Ascending aorta (tissue), 2 donors: ENCODE results near the gene PLN. TPM values are rescaled to one million over a fixed set of nuclear protein-coding genes. Genes with fewer than 3 reads are reported as not detected.

Experiments used
- DNase-seq, 2 donors: peaks; one replicate each; pipeline ENCODE4 v3.0.0-alpha.2; 2019; ENCODE audit warnings: low spot score in 2 of 2
- H3K27ac ChIP-seq, 2 donors: fragments of 200-600 bp; sonication (generic); one replicate each; pipeline ENCODE4 v1.5.1; 2016 to 2017; ENCODE audit warnings: mild to moderate bottlenecking in 1 of 2
- H3K27me3 ChIP-seq: fragments of 200-600 bp; sonication (generic); one replicate; pipeline ENCODE4 v1.5.1; 2017
- H3K36me3 ChIP-seq, 2 donors: fragments of 200-600 bp; sonication (generic); one replicate each; pipeline ENCODE4 v1.5.1; 2016
- H3K4me1 ChIP-seq, 2 donors: fragments of 200-600 bp; sonication (generic); one replicate each; pipeline ENCODE4 v1.5.1; 2016 to 2017; ENCODE audit warnings: mild to moderate bottlenecking in 1 of 2
- H3K4me3 ChIP-seq, 2 donors: fragments of 200-600 bp; sonication (generic); one replicate each; pipeline ENCODE4 v1.5.1; 2016 to 2017; ENCODE audit warnings: mild to moderate bottlenecking in 1 of 2
- H3K9me3 ChIP-seq, 2 donors: fragments of 200-600 bp; sonication (generic); one replicate each; pipeline ENCODE4 v1.5.1; 2016
- intact Hi-C: fragments of 100-400 bp; cut with DNase I; formaldehyde crosslinking; loops from one replicate; pipeline ENCODE4 v1.15.1; 2023
- total RNA-seq: library from RNA; depleted of rRNA; stranded (reverse); fragments of >200 nt; gene quantifications from one replicate; pipeline ENCODE4 v1.1.0, GENCODE V29; 2016
- TF ChIP-seq, protein P1 (sequence below), 3 experiments: fragments of 200-600 bp in 2 of 3; fragments of 450-650 bp in 1 of 3; sonication (generic) in 2 of 3; IDR thresholded peaks; one replicate each; pipeline ENCODE4 v1.5.1; 2016 to 2019; ENCODE audit warnings: antibody characterized with exemption in 3 of 3, mild to moderate bottlenecking in 1 of 3, moderate library complexity in 1 of 3

PLN gene
- total RNA-seq, 1 donor from 2014 or later, result 129 TPM

GRCh38 chr6:118606268-118606667, 58.2 kb downstream of the PLN start:
- TF ChIP-seq, protein P1, sequence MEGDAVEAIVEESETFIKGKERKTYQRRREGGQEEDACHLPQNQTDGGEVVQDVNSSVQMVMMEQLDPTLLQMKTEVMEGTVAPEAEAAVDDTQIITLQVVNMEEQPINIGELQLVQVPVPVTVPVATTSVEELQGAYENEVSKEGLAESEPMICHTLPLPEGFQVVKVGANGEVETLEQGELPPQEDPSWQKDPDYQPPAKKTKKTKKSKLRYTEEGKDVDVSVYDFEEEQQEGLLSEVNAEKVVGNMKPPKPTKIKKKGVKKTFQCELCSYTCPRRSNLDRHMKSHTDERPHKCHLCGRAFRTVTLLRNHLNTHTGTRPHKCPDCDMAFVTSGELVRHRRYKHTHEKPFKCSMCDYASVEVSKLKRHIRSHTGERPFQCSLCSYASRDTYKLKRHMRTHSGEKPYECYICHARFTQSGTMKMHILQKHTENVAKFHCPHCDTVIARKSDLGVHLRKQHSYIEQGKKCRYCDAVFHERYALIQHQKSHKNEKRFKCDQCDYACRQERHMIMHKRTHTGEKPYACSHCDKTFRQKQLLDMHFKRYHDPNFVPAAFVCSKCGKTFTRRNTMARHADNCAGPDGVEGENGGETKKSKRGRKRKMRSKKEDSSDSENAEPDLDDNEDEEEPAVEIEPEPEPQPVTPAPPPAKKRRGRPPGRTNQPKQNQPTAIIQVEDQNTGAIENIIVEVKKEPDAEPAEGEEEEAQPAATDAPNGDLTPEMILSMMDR (IDR thresholded peaks at IDR 0.05), result no peak
- DNase-seq, result no peak
- no peaks in the 10 kb centered on the region for H3K36me3 ChIP-seq

GRCh38 chr6:118606858-118607257, 58.8 kb downstream of the PLN start:
- no peak for DNase-seq
- peaks cover 0 to 1% of the 10 kb centered on the region in 2 donors for H3K9me3 ChIP-seq
- TF ChIP-seq, protein P1 (IDR thresholded peaks at IDR 0.05), result no peak
- no peaks in the 10 kb centered on the region for H3K36me3 ChIP-seq
- peaks cover 0 to 3% of the 10 kb centered on the region in 2 donors for H3K4me1 ChIP-seq
- H3K27me3 ChIP-seq, result no peaks in the 10 kb centered on the region
- intact Hi-C loops, result no loop called here
- no peak overlapping the region for H3K4me3 ChIP-seq
- no peak overlapping the region for H3K27ac ChIP-seq

More at GRCh38 chr6:118606268-118606667, 58.2 kb downstream of the PLN start:
- intact Hi-C loops, result no loop called here
- Histone ChIP-seq H3K9me3 (no peaks in the 10 kb centered on the region), H3K27me3 (no peaks in the 10 kb centered on the region), H3K4me3 (no peak overlapping the region), H3K4me1 (peaks cover 0 to 3% of the 10 kb centered on the region in 2 donors), H3K27ac (no peak overlapping the region)

Other genes with a start within 250 kb of the PLN start
- 15.0 TPM for gene CEP85L, start 103.3 kb downstream of the PLN start, total RNA-seq